Glutamatergic neuron (in vitro differentiated cells): ENCODE data around the gene TOM1L2. TPM values are rescaled to one million over a fixed set of nuclear protein-coding genes. Genes with fewer than 3 reads are reported as not detected.

Source experiments
- DNase-seq: peaks from one replicate; pipeline ENCODE4 v3.0.0; 2022
- H3K27ac Mint-ChIP-seq: one replicate; pipeline ENCODE4 v1.8.0; 2020; ENCODE audit warnings: mild to moderate bottlenecking, mixed read lengths, inconsistent platforms; ENCODE audit not compliant: unreplicated experiment
- H3K27me3 Mint-ChIP-seq: one replicate; pipeline ENCODE4 v1.8.0; 2020; ENCODE audit warnings: mild to moderate bottlenecking, moderate library complexity, mixed read lengths, inconsistent platforms; ENCODE audit not compliant: unreplicated experiment
- H3K36me3 Mint-ChIP-seq: one replicate; pipeline ENCODE4 v1.8.0; 2020; ENCODE audit warnings: mild to moderate bottlenecking, mixed read lengths, inconsistent platforms; ENCODE audit not compliant: unreplicated experiment
- H3K4me1 Mint-ChIP-seq: one replicate; pipeline ENCODE4 v1.8.0; 2020; ENCODE audit warnings: mild to moderate bottlenecking, low read depth, mixed read lengths, inconsistent platforms; ENCODE audit not compliant: unreplicated experiment
- H3K4me3 Mint-ChIP-seq: one replicate; pipeline ENCODE4 v1.8.0; 2020; ENCODE audit warnings: mild to moderate bottlenecking, mixed read lengths, inconsistent platforms; ENCODE audit not compliant: unreplicated experiment
- H3K9me3 Mint-ChIP-seq: one replicate; pipeline ENCODE4 v1.8.0; 2020; ENCODE audit warnings: mild to moderate bottlenecking, moderate library complexity, mixed read lengths, inconsistent platforms; ENCODE audit not compliant: unreplicated experiment
- total RNA-seq: library from RNA; stranded (reverse); fragmentation: NEBNext Ultra II Directional; extraction: Animal tissue kit (Norgen Biotek cat#: 25700); gene quantifications from one replicate; pipeline ENCODE4 v1.2.1, GENCODE V29; 2021; ENCODE audit not compliant: unreplicated experiment
- TF ChIP-seq, protein P1 (sequence below): fragments of 200-600 bp; sonication (generic); IDR thresholded peaks from one replicate; pipeline ENCODE4 v1.5.0; 2021; ENCODE audit not compliant: partially characterized antibody, unreplicated experiment

The TOM1L2 gene
- total RNA-seq, 1 donor from 2014 or later: 62.8 TPM

DNA sequence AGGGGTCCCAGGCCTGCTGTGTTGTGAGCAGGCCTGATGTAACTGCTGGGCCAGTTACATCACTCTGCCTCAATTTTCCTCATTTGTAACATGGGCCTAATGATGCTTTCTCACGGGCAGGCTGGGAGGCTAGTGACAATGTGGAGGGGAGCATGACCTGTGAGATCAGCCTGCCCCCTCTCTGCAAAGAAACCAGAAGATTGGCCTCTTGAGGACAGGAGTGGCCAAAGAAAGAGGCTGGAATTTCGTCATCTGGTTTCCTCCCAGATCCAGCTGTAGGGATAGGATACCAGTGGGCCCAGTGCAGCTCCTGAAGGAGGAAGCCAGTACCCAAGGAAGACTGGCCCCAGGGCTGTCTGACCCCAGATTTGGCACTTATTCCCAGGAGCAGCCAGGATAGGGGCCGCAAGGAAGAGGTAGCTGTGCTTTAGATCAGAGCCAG lies 134.8 kb downstream of the TOM1L2 start:
- peaks cover 13% of the 10 kb centered on the region for H3K27me3 Mint-ChIP-seq
- no peaks in the 10 kb centered on the region for H3K36me3 Mint-ChIP-seq
- peaks cover 18% of the 10 kb centered on the region for H3K9me3 Mint-ChIP-seq
- H3K4me1 Mint-ChIP-seq: peaks cover 37% of the 10 kb centered on the region
- H3K27ac Mint-ChIP-seq: peak overlapping the region; percentile 99
- H3K4me3 Mint-ChIP-seq: peak overlapping the region; percentile 89
- TF ChIP-seq, protein P1, sequence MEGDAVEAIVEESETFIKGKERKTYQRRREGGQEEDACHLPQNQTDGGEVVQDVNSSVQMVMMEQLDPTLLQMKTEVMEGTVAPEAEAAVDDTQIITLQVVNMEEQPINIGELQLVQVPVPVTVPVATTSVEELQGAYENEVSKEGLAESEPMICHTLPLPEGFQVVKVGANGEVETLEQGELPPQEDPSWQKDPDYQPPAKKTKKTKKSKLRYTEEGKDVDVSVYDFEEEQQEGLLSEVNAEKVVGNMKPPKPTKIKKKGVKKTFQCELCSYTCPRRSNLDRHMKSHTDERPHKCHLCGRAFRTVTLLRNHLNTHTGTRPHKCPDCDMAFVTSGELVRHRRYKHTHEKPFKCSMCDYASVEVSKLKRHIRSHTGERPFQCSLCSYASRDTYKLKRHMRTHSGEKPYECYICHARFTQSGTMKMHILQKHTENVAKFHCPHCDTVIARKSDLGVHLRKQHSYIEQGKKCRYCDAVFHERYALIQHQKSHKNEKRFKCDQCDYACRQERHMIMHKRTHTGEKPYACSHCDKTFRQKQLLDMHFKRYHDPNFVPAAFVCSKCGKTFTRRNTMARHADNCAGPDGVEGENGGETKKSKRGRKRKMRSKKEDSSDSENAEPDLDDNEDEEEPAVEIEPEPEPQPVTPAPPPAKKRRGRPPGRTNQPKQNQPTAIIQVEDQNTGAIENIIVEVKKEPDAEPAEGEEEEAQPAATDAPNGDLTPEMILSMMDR: no peak
- no peak for DNase-seq

DNA sequence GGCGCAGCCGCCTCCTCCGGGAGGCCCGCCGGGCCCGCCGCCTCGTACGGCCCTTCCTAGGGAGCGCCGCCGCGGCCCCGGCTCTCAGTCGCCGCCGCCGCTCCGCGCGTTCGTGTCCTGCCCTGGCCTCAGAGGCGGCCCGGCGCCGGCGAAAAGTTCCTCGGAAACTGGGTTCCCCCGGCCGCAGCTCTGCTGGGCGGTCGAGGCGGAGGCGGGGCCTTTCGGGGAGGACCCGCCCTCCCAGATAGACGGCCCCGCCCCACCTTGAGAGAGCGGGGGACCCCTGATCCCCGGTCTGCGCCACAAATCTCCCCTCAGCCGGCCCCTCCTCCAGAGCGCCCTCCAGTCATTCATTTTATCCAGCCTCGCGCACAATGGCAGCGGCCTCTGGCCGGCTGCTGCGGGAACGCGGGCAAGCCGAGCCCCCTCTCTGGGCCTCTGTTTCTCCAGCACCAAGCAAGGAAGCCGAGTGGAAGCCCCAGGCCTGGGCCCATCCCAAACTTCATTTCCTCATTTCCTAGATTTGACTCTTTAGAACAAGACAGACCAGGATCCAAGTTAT lies 135.3 kb downstream of the TOM1L2 start, which contains the start of gene SREBF1:
Gene SREBF1 (minus strand): TSS at position 169 of the 562 bp plus-strand sequence. CDS start 169 bp downstream, outside the sequence.
- peak; percentile 77 for DNase-seq
- Mint-ChIP-seq H3K27ac (peak within 1 kb of the TSS; percentile 99), H3K4me1 (peaks cover 39% of the 10 kb centered on the region), H3K4me3 (peak within 1 kb of the TSS; percentile 95), H3K36me3 (no peaks in the 10 kb centered on the region), H3K27me3 (peaks cover 13% of the 10 kb centered on the region), H3K9me3 (peaks cover 18% of the 10 kb centered on the region)
- TF ChIP-seq, protein P1: no peak

DNA sequence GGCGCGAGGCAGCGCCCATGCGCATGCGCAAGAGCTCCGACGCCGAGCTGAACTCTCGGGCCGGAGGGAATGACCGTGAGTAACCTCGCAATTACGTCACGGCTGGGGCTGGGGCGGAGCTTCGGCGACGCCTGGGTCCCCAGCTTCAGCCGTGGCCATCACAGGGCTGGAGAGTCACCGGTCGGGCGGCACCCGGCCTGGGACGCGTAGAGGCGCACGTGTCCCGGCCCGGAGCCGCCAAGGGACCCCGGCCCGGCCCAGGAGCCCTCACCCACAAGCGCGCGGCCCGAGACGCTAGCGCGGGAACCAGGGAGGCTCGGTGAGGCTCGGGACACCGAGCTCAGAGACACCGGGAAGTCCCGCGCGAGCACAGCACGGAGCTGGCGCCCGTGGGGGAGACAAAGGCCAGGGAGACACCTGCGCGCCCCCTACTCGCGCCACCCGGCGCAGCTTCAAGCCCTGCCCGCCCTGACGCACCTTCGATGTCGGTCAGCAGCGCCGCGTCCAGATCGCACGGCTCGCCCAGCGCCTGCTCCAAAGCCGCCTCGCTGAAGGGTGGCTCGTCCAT lies 135.9 kb downstream of the TOM1L2 start:
- Mint-ChIP-seq H3K27ac (peak overlapping the region; percentile 97), H3K27me3 (peaks cover 14% of the 10 kb centered on the region), H3K4me3 (peak overlapping the region; percentile 95), H3K4me1 (peaks cover 43% of the 10 kb centered on the region), H3K36me3 (no peaks in the 10 kb centered on the region), H3K9me3 (peaks cover 18% of the 10 kb centered on the region)
- TF ChIP-seq, protein P1: no peak
- DNase-seq: peak; percentile 99

DNA sequence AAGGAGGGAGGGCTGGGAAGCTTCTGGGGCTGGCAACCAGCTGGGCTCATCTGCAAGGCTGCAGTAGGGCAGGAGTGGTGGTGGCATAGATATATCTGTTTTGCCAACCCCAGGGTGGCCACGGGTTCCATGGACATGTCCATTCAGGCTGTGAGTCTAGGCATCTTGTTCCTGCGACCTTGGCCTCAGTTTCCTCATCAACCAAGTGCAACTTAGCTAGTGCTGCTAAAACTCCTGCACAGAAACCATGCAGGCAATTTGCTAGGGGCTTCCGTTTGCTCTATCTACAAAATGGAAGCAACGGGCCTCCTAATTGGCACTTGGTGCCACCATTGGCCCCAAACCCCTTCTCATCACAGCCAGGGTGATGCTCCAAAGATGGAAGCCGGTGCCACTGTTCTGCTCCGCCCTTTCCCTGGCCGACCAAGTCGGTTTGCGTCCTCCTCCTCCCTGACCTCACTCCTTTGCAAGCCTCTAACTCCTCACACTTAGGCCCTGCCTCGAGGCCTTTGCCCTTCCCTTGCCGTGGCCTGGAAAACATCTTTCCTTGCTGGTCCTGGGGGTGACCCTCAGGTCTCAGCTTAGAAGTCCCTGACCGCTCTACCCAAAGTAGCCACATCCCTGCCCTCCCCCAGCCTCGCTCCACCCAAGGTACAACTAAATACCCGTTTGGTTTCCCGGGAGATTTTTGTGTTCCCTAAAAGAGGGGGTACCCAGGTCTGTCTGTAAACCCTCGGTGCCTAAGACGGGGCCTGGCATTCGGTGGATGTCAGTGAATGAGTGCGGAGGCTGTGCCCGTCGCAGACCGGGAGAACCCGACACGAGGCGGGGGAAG lies 136.6 kb downstream of the TOM1L2 start:
- Mint-ChIP-seq H3K4me3 (peak overlapping the region; percentile 95), H3K36me3 (no peaks in the 10 kb centered on the region), H3K27ac (peak overlapping the region; percentile 97), H3K9me3 (peaks cover 16% of the 10 kb centered on the region), H3K4me1 (peaks cover 37% of the 10 kb centered on the region), H3K27me3 (peaks cover 14% of the 10 kb centered on the region)
- TF ChIP-seq, protein P1: no peak
- DNase-seq: no peak

DNA sequence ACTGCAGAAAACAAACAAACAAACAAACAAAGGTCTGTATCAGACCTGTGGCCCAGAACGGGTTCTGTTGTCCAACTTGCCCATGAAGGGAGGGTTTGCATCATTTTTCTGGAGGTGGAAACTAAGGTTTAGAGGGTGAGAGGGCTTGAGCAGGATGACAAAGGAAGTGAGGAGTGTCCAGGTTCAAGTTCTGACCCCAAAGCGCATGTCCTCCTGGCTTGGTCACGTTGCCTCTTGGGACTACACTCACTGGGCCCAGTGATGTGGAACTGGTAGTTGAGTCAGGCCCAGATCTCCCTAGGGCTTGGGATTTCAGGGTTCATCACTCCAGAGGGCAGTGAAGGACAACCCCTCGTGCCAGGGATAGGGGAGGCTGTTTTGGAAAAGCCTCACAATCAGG lies 137.2 kb downstream of the TOM1L2 start:
- no peak for DNase-seq
- Mint-ChIP-seq H3K27me3 (peaks cover 14% of the 10 kb centered on the region), H3K27ac (peak overlapping the region; percentile 44), H3K36me3 (no peaks in the 10 kb centered on the region), H3K4me1 (peaks cover 37% of the 10 kb centered on the region), H3K4me3 (peak overlapping the region; percentile 95), H3K9me3 (peaks cover 16% of the 10 kb centered on the region)
- TF ChIP-seq, protein P1: no peak
